NOMO-1 (cell line): ENCODE measurements around the gene CPN1.
"Not testable (repeated sequence)": the region's sequence is repeated elsewhere in the genome, so short reads cannot be mapped to it uniquely, and the experiment has no call there.

ENCODE experiments used
- DNase-seq, 2 experiments: peaks; one replicate each; lab custom pipeline; 2025; ENCODE audit not compliant: unreplicated experiment in 2 of 2; lab: John Stamatoyannopoulos, UW

The CPN1 gene

GRCh38 chr10:100082276-100082675, 607 bp upstream of the CPN1 start:
- DNase-seq, result not testable (repeated sequence)

DNA sequence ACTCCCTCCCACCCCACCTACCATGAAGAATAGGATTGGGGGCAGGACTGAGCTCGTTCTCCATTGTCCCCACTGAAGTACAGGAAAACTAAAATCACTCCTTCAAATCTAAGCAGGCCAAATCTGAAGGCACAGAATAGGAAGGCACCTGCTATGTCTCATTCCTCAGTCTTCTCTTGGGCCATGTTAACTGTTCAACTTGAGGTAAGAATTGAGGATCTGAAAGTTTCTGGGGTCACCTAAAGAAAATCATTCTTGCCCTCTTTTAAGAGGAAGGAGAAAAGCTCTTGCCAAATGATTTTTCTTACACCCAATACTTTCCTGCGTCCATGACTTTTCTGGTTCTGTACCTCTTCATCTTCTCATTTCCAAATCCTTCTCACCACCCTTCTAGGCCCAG, 4.9 kb downstream of the CPN1 start:
- peak in 1 of 2 experiments; percentile 14 for DNase-seq

- no peak for DNase-seq
Measured at GRCh38 chr10:100075426-100076220, 6.0 kb downstream of the CPN1 start.

GRCh38 chr10:100072514-100072913, 9.2 kb downstream of the CPN1 start:
- DNase-seq, result no peak

GRCh38 chr10:100071529-100071928, 10.1 kb downstream of the CPN1 start:
- no peak for DNase-seq

GRCh38 chr10:100067466-100067865, 14.2 kb downstream of the CPN1 start:
- DNase-seq, result no peak

DNA sequence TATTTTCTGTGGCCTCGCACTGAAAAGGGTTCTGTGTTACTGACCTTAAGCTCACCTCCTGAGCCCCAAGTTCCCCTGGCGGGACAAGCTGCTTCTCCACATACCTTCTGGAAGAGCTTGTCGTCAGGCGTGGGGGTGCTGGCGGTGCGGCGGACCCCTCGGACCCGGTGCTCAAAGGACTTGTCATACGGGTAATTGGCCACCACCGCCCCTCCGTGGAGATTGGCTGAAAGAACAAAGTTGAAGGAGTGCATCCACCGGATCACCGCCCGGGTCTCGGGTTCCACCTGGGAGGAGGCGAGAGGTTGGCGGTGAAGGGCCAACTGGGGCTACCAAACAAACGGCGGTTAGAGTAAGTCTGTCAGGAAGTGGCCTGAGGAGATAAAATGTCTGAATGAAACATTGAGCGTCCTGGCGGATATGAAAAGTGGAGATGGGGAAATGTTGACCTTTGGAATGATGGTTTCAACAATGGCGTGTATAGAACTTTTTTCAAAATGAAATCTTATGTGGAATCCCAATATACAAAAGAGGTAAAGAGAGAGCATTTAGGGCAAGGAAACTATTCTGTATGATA, 16.5 kb downstream of the CPN1 start:
- no peak for DNase-seq

DNA sequence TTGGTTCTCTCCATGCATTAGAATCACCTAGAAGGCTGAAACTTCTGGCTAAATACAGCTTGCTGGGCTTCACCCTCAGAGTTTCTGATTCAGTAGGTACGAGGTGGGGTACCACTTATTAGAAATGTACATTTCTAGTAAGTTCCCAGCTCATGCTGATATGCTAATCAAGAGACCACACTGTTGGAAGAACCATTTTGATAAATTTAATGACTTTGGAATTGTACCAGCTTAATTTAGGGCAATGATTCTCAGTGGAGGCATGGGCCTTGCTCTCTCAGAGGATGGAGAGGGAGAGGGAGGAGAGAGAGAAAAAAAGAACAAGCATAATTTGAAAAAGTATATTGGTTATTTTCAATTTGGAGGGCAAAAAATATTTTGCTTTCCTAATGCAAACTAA, 20.3 kb downstream of the CPN1 start:
- DNase-seq, result no peak

- DNase-seq, result no peak
Measured at GRCh38 chr10:100057948-100058347, 23.7 kb downstream of the CPN1 start.

- DNase-seq, result no peak
Measured at GRCh38 chr10:100053686-100054460, 27.8 kb downstream of the CPN1 start.

DNA sequence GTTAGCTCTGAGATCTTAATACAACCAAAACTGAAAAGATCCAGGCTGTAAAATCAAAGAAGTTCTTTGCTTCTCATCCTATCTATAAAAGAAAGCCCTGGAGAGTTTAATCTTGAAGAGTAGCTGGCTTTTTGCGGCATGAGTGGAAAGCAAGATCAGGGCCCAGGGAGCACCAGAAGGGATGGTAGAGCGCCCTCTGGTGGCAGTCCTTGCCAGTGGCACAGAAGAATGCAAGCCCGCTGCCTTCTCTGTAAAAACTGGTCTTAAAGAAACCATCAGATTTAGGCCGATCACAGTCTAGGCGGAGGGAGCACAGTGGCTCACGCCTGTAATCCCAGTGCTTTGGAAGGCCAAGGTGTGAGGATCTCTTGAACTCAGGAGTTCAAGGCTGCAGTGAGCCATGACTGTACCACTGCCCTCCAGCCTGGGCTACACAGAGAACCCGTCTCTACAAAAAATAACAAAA, 35.6 kb downstream of the CPN1 start:
- DNase-seq, result peak; percentile 52 to 62

- DNase-seq, result no peak
Measured at GRCh38 chr10:100045592-100045991, 36.1 kb downstream of the CPN1 start.

DNA sequence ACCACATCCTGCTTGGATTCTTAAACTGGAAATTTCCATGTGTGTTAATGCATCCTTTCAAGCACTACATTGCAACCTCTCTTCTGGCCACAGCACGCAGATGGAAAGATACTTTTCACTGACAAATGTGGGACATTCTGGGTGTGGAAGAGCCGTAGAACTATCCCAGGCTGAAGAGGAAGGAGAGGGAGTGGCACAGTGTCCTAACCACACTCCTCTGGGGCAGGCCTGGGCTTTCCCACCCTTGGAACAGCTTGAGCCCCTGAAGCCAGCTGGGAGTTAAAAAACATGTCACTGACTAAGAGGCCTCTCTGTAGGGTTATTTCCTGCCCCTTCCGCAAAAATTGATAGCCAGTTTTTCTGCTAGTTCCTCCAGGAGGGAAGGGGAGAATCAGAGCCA, 37.9 kb downstream of the CPN1 start:
- no peak for DNase-seq

DNA sequence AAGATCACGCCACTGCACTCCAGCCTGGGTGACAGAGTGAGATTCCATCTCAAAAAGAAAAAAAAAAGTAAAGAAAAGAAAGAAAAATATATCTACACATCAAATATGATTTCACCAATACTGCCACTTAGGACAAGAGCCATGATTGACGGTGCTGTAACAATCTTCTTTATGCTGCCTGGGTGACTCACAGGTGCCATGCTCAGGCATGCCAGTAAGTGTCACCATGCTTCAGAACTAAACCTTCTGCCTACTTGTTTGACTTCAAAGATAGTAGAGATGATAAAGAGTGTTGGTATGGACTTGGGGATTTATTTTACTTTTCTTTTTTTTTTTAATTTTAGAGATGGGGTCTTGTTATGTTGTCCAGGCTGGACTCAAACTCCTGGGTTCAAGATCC, 38.3 kb downstream of the CPN1 start:
- no peak for DNase-seq

- no peak for DNase-seq
Measured at GRCh38 chr10:100041306-100042002, 40.2 kb downstream of the CPN1 start.

GRCh38 chr10:100038561-100039071, 43.1 kb downstream of the CPN1 start:
- no peak for DNase-seq

GRCh38 chr10:100037758-100038315, 43.8 kb downstream of the CPN1 start:
- DNase-seq, result no peak

DNA sequence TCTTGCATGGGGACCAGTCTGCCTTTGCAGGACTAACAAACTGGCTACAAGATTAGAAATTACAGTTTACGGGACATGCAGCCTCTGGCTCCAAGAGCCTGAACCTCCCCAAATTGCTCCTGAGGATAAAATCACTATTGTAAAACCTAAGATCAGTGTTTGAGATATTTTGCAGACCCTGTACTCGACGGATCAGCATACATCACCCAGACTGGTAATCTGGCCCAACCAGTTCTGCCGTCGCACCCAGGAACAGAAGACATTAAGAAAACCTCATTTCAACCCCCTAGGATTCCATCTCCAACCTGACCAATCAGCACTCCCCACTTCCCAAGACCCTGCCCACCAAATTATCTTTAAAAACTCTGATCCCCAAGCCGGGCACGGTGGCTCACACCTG, 44.8 kb downstream of the CPN1 start:
- DNase-seq, result no peak

DNA sequence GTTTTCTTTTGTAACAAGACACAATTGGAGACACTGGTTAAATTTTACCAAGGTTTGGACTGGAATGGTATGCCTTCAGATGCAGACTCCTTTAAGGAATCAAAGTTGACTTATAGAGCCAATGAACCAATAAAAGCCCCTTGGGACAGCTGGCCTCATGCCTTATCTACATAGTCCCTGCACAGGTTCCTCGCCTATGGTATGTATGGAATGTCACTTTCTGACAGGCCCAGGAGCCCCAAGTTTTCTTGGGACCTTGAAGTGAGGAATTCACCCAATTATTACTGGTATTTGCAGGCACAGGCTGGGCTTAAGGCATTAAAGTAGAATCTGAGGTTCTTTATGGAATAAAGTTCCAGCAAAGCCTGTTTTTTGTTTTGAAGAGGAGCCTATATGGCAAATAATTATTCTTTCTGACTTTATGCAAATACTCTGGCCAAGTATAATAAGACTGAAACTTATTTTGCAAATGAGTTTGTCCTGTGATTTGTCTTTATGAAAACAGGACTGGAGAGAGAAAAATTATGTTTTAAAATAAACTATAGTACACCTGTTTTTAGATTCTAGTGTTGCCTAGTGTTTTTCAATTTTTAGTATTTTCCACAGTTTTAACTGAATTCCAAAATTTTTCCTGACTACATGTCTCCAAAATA, 47.8 kb downstream of the CPN1 start:
- DNase-seq, result no peak

- no peak for DNase-seq
Measured at GRCh38 chr10:100027416-100027815, 54.3 kb downstream of the CPN1 start.
